Measurements from ENCODE around the gene SEMA5A. TPM values are rescaled to one million over a fixed set of nuclear protein-coding genes. Genes with fewer than 3 reads are reported as not detected.

Gene SEMA5A
- total RNA-seq, 1 experiment from 2014 or later = 0.15 TPM

GRCh38 chr5:9034649-9035048, 511.2 kb downstream of the SEMA5A start:
- TF ChIP-seq TCF7L2 (IDR thresholded peaks at IDR 0.05; ENCODE audit: low read depth, low read length) = no peak
- TF ChIP-seq POLR2AphosphoS5 (IDR thresholded peaks at IDR 0.05; ENCODE audit: low read depth, low read length) = no peak
- intact Hi-C loops (cut with micrococcal nuclease; ENCODE audit: unreplicated experiment) (loop anchor here (2.0 kb wide), 1 partner anchor 1098 kb away; no protein-coding TSS in a partner anchor), in situ Hi-C loops (cut with HindIII; ENCODE audit: low pct_unique_long_range_greater_than_20kb, low sequenced_read_pairs) (no loop called here)
- ChIA-PET CTCF (no interaction called here), POLR2A (no interaction called here)
- Histone ChIP-seq H3K4me3 (ENCODE audit: low read depth in 2 of 2, low read length in 2 of 2) (no peak overlapping the region), H3K27ac (ENCODE audit: low read length) (no peak overlapping the region), H3K9me3 (ENCODE audit: control insufficient read depth, insufficient read depth, low read depth, low read length) (no peaks in the 10 kb centered on the region; the same call in 1 of the 2 replicates), H3K36me3 (ENCODE audit: control insufficient read depth, insufficient read depth, low read length) (no peaks in the 10 kb centered on the region), H3K27me3 (ENCODE audit: control insufficient read depth, insufficient read depth, low read length) (no peaks in the 10 kb centered on the region), H3K4me1 (ENCODE audit: control insufficient read depth, insufficient read depth, low read length) (no peaks in the 10 kb centered on the region)
- ATAC-seq = no peak
- no TSS peak for BruUV-seq (replicated peaks)
- no peak for DNase-seq (ENCODE audit: low read depth, low spot score)

GRCh38 chr5:9033524-9033923, 512.4 kb downstream of the SEMA5A start:
- intact Hi-C loops (cut with micrococcal nuclease; ENCODE audit: unreplicated experiment) (no loop called here), in situ Hi-C loops (cut with HindIII; ENCODE audit: low pct_unique_long_range_greater_than_20kb, low sequenced_read_pairs) (no loop called here)
- H3K27ac ChIP-seq (ENCODE audit: low read length) = no peak overlapping the region
- POLR2A ChIA-PET = no interaction called here
- no peaks in the 10 kb centered on the region for H3K36me3 ChIP-seq (ENCODE audit: control insufficient read depth, insufficient read depth, low read length)
- ATAC-seq = no peak
- H3K9me3 ChIP-seq (ENCODE audit: control insufficient read depth, insufficient read depth, low read depth, low read length) = peaks cover 2% of the 10 kb centered on the region; the same call in 1 of the 2 replicates
- BruUV-seq (replicated peaks) = no TSS peak
- H3K4me1 ChIP-seq (ENCODE audit: control insufficient read depth, insufficient read depth, low read length) = no peaks in the 10 kb centered on the region
- DNase-seq (ENCODE audit: low read depth, low spot score) = no peak
- H3K27me3 ChIP-seq (ENCODE audit: control insufficient read depth, insufficient read depth, low read length) = no peaks in the 10 kb centered on the region
- no peak overlapping the region for H3K4me3 ChIP-seq (ENCODE audit: low read depth in 2 of 2, low read length in 2 of 2)
- no peak for TF ChIP-seq REST (IDR thresholded peaks at IDR 0.05; ENCODE audit: insufficient read depth in 1 of 2, low read depth in 2 of 2, low read length in 1 of 2)
- no peak for TF ChIP-seq POLR2AphosphoS5 (IDR thresholded peaks at IDR 0.05; ENCODE audit: low read depth, low read length)
- no peak for TF ChIP-seq SIN3A (IDR thresholded peaks at IDR 0.05; ENCODE audit: borderline replicate concordance, insufficient read depth, low read depth, low read length)
- no peak for TF ChIP-seq CTCF (IDR thresholded peaks at IDR 0.05)
- TF ChIP-seq TCF7L2 (IDR thresholded peaks at IDR 0.05; ENCODE audit: low read depth, low read length) = no peak
- CTCF ChIA-PET = no interaction called here

GRCh38 chr5:9025942-9026341, 519.9 kb downstream of the SEMA5A start:
- intact Hi-C loops (cut with micrococcal nuclease; ENCODE audit: unreplicated experiment) = no loop called here

More at GRCh38 chr5:9025942-9026341, 519.9 kb downstream of the SEMA5A start:
- Histone ChIP-seq H3K4me1 (ENCODE audit: control insufficient read depth, insufficient read depth, low read length) (no peaks in the 10 kb centered on the region), H3K27ac (ENCODE audit: low read length) (no peak overlapping the region), H3K36me3 (ENCODE audit: control insufficient read depth, insufficient read depth, low read length) (no peaks in the 10 kb centered on the region), H3K4me3 (ENCODE audit: low read depth in 2 of 2, low read length in 2 of 2) (no peak overlapping the region), H3K27me3 (ENCODE audit: control insufficient read depth, insufficient read depth, low read length) (no peaks in the 10 kb centered on the region), H3K9me3 (ENCODE audit: control insufficient read depth, insufficient read depth, low read depth, low read length) (peaks cover 8% of the 10 kb centered on the region)
- DNase-seq (ENCODE audit: low read depth, low spot score) (no peak), ATAC-seq (no peak)
- POLR2A ChIA-PET = no interaction called here
- in situ Hi-C loops (cut with HindIII; ENCODE audit: low pct_unique_long_range_greater_than_20kb, low sequenced_read_pairs) = no loop called here
- no peak for TF ChIP-seq POLR2AphosphoS5 (IDR thresholded peaks at IDR 0.05; ENCODE audit: low read depth, low read length)
- BruUV-seq (replicated peaks) = no TSS peak
- CTCF ChIA-PET = no interaction called here
